GM23338 (cell line): ENCODE results near the gene OPTC. TPM values are rescaled to one million over a fixed set of nuclear protein-coding genes. Genes with fewer than 3 reads are reported as not detected.

Experiments
- ATAC-seq: fragments of 200-7000 bp; cut with Tn5 transposase; 3 replicates; pipeline ENCODE4 v1.9.1; 2020
- DNase-seq: peaks from one replicate; pipeline ENCODE4 v3.0.0-alpha.2; 2015; ENCODE audit warnings: low spot score
- H2AFZ ChIP-seq: fragments of 200-600 bp; sonication (generic); 2 replicates; pipeline ENCODE4 v1.8.0; 2016; ENCODE audit warnings: antibody characterized with exemption, mild to moderate bottlenecking, moderate library complexity
- H3F3A ChIP-seq: fragments of 200-600 bp; sonication (generic); replicated peaks from 2 replicates; pipeline ENCODE4 v1.8.0; 2017; ENCODE audit warnings: antibody characterized with exemption, mixed run types, low read depth
- H3K27ac ChIP-seq: fragments of 200-600 bp; sonication (generic); 2 replicates; pipeline ENCODE4 v1.6.1; 2016; ENCODE audit warnings: low read depth
- H3K27me3 ChIP-seq: fragments of 200-600 bp; sonication (generic); 2 replicates; pipeline ENCODE4 v1.8.0; 2016; ENCODE audit warnings: mild to moderate bottlenecking, mixed run types, moderate library complexity; ENCODE audit not compliant: insufficient read depth
- H3K36me3 ChIP-seq: fragments of 200-600 bp; sonication (generic); 2 replicates; pipeline ENCODE4 v1.8.0; 2016; ENCODE audit warnings: mild to moderate bottlenecking; ENCODE audit not compliant: insufficient read depth
- H3K4me1 ChIP-seq: fragments of 200-600 bp; sonication (generic); 2 replicates; pipeline ENCODE4 v1.8.0; 2016; ENCODE audit warnings: mild to moderate bottlenecking, moderate library complexity; ENCODE audit not compliant: insufficient read depth
- H3K4me2 ChIP-seq: fragments of 200-600 bp; sonication (generic); 2 replicates; pipeline ENCODE4 v1.7.1; 2017; ENCODE audit warnings: mixed run types
- H3K4me3 ChIP-seq: fragments of 200-600 bp; sonication (generic); 2 replicates; pipeline ENCODE4 v1.6.1; 2016; ENCODE audit warnings: mixed run types
- H3K79me2 ChIP-seq: fragments of 200-600 bp; sonication (generic); replicated peaks from 2 replicates; pipeline ENCODE4 v1.8.0; 2017; ENCODE audit warnings: mild to moderate bottlenecking; ENCODE audit not compliant: insufficient read depth
- H3K9me2 ChIP-seq: fragments of 200-600 bp; sonication (generic); 2 replicates; pipeline ENCODE4 v1.8.0; 2017; ENCODE audit not compliant: insufficient read depth
- H4K20me1 ChIP-seq: fragments of 200-600 bp; sonication (generic); replicated peaks from 2 replicates; pipeline ENCODE4 v1.8.0; 2017; ENCODE audit warnings: mild to moderate bottlenecking; ENCODE audit not compliant: insufficient read depth
- H3K27ac Mint-ChIP-seq: 2 replicates; pipeline ENCODE4 v1.8.0; 2020; ENCODE audit warnings: inconsistent platforms, mild to moderate bottlenecking, moderate library complexity, mixed read lengths
- H3K27me3 Mint-ChIP-seq: 3 replicates; pipeline ENCODE4 v1.8.0; 2022; ENCODE audit warnings: low read depth, mild to moderate bottlenecking, moderate library complexity, mixed read lengths, inconsistent platforms; ENCODE audit not compliant: insufficient read depth, poor library complexity
- H3K36me3 Mint-ChIP-seq: 3 replicates; pipeline ENCODE4 v1.8.0; 2021; ENCODE audit warnings: low read depth, mild to moderate bottlenecking, inconsistent platforms, moderate library complexity, mixed read lengths
- H3K4me1 Mint-ChIP-seq: 3 replicates; pipeline ENCODE4 v1.8.0; 2020; ENCODE audit warnings: mild to moderate bottlenecking, inconsistent platforms, mixed read lengths
- H3K4me3 Mint-ChIP-seq: 3 replicates; pipeline ENCODE4 v1.8.0; 2021; ENCODE audit warnings: moderate library complexity, mild to moderate bottlenecking, inconsistent platforms, mixed read lengths
- H3K9me3 Mint-ChIP-seq: 3 replicates; pipeline ENCODE4 v1.8.0; 2020; ENCODE audit warnings: moderate library complexity, mild to moderate bottlenecking, inconsistent platforms, mixed read lengths
- CTCF ChIP-seq, 2 experiments: fragments of 200-600 bp in 1 of 2; sonication (generic) in 1 of 2; conservative IDR thresholded peaks; 2 replicates each; pipeline versions ENCODE4 v1.5.1 to v1.6.1; 2016 to 2017; ENCODE audit warnings: antibody characterized with exemption in 2 of 2, low read depth in 2 of 2, mild to moderate bottlenecking in 2 of 2, moderate library complexity in 1 of 2
- ETS1 ChIP-seq: IDR thresholded peaks from 2 replicates; pipeline ENCODE4 v1.6.1; 2016; ENCODE audit warnings: antibody characterized with exemption
- EZH2 ChIP-seq: fragments of 200-600 bp; sonication (generic); IDR thresholded peaks from one replicate; pipeline ENCODE4 v1.8.0; 2017; ENCODE audit warnings: antibody characterized with exemption, mild to moderate bottlenecking, low read depth; ENCODE audit not compliant: unreplicated experiment
- EZH2phosphoT487 ChIP-seq: fragments of 200-600 bp; sonication (generic); IDR thresholded peaks from one replicate; pipeline ENCODE4 v1.8.1; 2018; ENCODE audit warnings: antibody characterized with exemption; ENCODE audit not compliant: unreplicated experiment
- JUNB ChIP-seq: IDR thresholded peaks from one replicate; pipeline ENCODE4 v1.6.1; 2016; ENCODE audit warnings: antibody characterized with exemption; ENCODE audit not compliant: unreplicated experiment
- NANOG ChIP-seq: IDR thresholded peaks from 2 replicates; pipeline ENCODE4 v1.6.1; 2016; ENCODE audit warnings: antibody characterized with exemption, borderline replicate concordance
- POLR2AphosphoS5 ChIP-seq: IDR thresholded peaks from 2 replicates; pipeline ENCODE4 v1.6.1; 2016; ENCODE audit warnings: antibody characterized with exemption, low read depth
- REST ChIP-seq: IDR thresholded peaks from one replicate; pipeline ENCODE4 v1.6.1; 2018; ENCODE audit warnings: antibody characterized with exemption; ENCODE audit not compliant: unreplicated experiment
- STAT1 ChIP-seq: IDR thresholded peaks from one replicate; pipeline ENCODE4 v1.6.1; 2016; ENCODE audit warnings: antibody characterized with exemption; ENCODE audit not compliant: unreplicated experiment
- ZNF114 ChIP-seq: fragments of 250-450 bp; sonication (Bioruptor Pico); IDR thresholded peaks from 2 replicates; pipeline ENCODE4 v1.5.0; 2020; ENCODE audit warnings: mild to moderate bottlenecking, moderate library complexity
- ZNF331 ChIP-seq: fragments of 250-450 bp; sonication (Bioruptor Pico); IDR thresholded peaks from 2 replicates; pipeline ENCODE4 v1.5.0; 2020; ENCODE audit warnings: low read depth, mild to moderate bottlenecking, moderate library complexity
- polyA plus RNA-seq: library from polyadenylated mRNA; unstranded; fragments of >200 nt; fragmentation: Nextera tagmentation; extraction: Ambion mirVana; gene quantifications from 2 replicates; pipeline ENCODE4 v1.2.1, GENCODE V29; 2016
- total RNA-seq: library from RNA; depleted of rRNA; stranded (reverse); fragments of >200 nt; shearing (Covaris generic); gene quantifications from 2 replicates; pipeline ENCODE4 v1.2.3, GENCODE V29; 2014

OPTC gene
- total and polyA plus RNA-seq, 2 experiments from 2014 or later = 0.50 to 1.0 TPM

- Histone ChIP-seq H3F3A (no peaks in the 10 kb centered on the region), H3K36me3 (no peaks in the 10 kb centered on the region), H3K9me2 (no peaks in the 10 kb centered on the region), H3K27ac (no peak overlapping the region), H3K4me1 (peaks cover 13% of the 10 kb centered on the region), H3K27me3 (no peaks in the 10 kb centered on the region), H4K20me1 (no peaks in the 10 kb centered on the region), H3K4me2 (no peak overlapping the region), H3K4me3 (no peak overlapping the region), H3K79me2 (no peaks in the 10 kb centered on the region), H2AFZ (no peak overlapping the region; the same call in 1 of the 2 replicates)
- Mint-ChIP-seq H3K4me3 (no peak overlapping the region), H3K27ac (no peak overlapping the region), H3K4me1 (peaks cover 12% of the 10 kb centered on the region), H3K36me3 (no peaks in the 10 kb centered on the region), H3K9me3 (no peaks in the 10 kb centered on the region; the same call in 2 of the 3 replicates), H3K27me3 (peaks cover 6% of the 10 kb centered on the region)
- ATAC-seq = no peak
- DNase-seq = no peak
- TF ChIP-seq EZH2phosphoT487 (no peak), ZNF331 (CRISPR knock-in tag) (no peak), CTCF (conservative IDR thresholded peaks at IDR 0.05; ENCODE audit: low read depth in 2 of 2) (no peak), ZNF114 (CRISPR knock-in tag) (no peak), JUNB (no peak), STAT1 (no peak), NANOG (no peak)
Measured at GRCh38 chr1:203528976-203529835, 35.3 kb downstream of the OPTC start.

- H3K36me3 Mint-ChIP-seq = no peaks in the 10 kb centered on the region
- no peak overlapping the region for H3K4me3 Mint-ChIP-seq
- ATAC-seq (no peak), DNase-seq (no peak)
- Histone ChIP-seq H3F3A (no peaks in the 10 kb centered on the region), H3K27me3 (no peaks in the 10 kb centered on the region), H3K4me1 (no peaks in the 10 kb centered on the region), H2AFZ (no peak overlapping the region), H3K36me3 (no peaks in the 10 kb centered on the region), H3K79me2 (no peaks in the 10 kb centered on the region), H3K4me2 (no peak overlapping the region), H3K4me3 (no peak overlapping the region), H3K27ac (no peak overlapping the region), H3K9me2 (no peaks in the 10 kb centered on the region; the same call in 1 of the 2 replicates), H4K20me1 (no peaks in the 10 kb centered on the region)
- H3K4me1 Mint-ChIP-seq = peaks cover 5% of the 10 kb centered on the region; the same call in 1 of the 3 replicates
- no peak overlapping the region for H3K27ac Mint-ChIP-seq
- H3K27me3 Mint-ChIP-seq = peaks cover 6% of the 10 kb centered on the region
- no peaks in the 10 kb centered on the region; the same call in 2 of the 3 replicates for H3K9me3 Mint-ChIP-seq
- TF ChIP-seq REST (no peak), ZNF331 (CRISPR knock-in tag) (no peak), STAT1 (no peak), ETS1 (no peak), ZNF114 (CRISPR knock-in tag) (no peak), EZH2 (no peak), JUNB (no peak), CTCF (conservative IDR thresholded peaks at IDR 0.05; ENCODE audit: low read depth in 2 of 2) (no peak), EZH2phosphoT487 (no peak), POLR2AphosphoS5 (no peak), NANOG (no peak)
Measured at GRCh38 chr1:203531063-203531462, 37.1 kb downstream of the OPTC start.
